GM19438 (cell line): ENCODE measurements around the gene SELENOO.

ENCODE experiments used
- ATAC-seq: cut with Tn5 transposase; IDR thresholded peaks from one replicate; pipeline ENCODE4 v1.9.1; 2021; ENCODE audit warnings: low read depth; ENCODE audit not compliant: unreplicated experiment

SELENOO gene

DNA sequence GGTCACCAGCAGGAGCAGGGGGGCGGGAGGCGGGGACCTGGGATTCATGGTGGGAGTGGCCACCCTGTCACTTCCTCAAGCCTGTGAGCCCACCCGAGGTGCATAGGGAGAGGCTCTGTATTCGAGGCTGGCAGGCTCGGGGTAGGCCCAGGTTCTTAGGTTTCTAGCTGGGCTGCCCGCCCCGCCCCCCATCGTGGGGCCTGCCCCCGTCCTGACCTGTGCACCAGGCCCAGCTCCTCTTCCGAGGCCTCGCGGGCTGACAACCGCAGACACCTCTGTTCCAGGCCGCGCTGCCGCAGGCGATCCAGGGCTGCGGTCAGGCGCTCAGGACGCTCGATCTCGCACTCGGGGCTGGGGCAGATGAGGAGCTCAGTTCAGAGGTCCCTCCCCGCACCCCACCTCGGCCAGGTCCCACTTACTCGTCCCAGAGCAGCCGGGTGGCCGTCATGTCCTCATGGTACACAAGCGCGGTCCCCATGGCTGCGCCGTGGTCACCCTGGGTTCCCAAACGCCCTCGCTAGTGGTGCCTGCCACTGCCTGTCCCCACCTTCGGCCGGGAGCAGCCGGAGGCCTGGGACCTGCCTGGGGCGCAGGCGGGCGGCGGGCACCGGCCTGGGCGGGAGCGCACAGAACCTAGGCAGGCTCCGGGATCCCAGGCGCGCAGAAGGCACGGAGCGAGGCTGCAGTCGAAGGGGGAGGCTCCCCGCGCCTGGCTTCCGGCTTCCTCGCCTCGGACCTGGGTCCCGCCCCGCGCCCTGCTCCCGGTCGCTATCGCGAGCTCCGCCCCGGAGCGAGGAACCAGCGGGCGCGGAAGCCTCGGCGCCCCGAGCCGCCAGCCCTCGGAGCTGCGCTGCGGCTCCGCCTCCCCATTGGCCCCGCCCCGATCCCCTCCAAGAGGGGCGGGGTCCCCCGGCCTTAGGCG is 50.0 kb downstream of the SELENOO start, which contains the start of gene HDAC10:
HDAC10 (minus strand) TSS at position 711 of the 922 bp plus-strand sequence; CDS start at position 478, 233 bp downstream.
- peak; percentile 59 for ATAC-seq

- no peak for ATAC-seq
These were observed 50.8 kb downstream of the SELENOO start for GRCh38 chr22:50251477-50252081.

DNA sequence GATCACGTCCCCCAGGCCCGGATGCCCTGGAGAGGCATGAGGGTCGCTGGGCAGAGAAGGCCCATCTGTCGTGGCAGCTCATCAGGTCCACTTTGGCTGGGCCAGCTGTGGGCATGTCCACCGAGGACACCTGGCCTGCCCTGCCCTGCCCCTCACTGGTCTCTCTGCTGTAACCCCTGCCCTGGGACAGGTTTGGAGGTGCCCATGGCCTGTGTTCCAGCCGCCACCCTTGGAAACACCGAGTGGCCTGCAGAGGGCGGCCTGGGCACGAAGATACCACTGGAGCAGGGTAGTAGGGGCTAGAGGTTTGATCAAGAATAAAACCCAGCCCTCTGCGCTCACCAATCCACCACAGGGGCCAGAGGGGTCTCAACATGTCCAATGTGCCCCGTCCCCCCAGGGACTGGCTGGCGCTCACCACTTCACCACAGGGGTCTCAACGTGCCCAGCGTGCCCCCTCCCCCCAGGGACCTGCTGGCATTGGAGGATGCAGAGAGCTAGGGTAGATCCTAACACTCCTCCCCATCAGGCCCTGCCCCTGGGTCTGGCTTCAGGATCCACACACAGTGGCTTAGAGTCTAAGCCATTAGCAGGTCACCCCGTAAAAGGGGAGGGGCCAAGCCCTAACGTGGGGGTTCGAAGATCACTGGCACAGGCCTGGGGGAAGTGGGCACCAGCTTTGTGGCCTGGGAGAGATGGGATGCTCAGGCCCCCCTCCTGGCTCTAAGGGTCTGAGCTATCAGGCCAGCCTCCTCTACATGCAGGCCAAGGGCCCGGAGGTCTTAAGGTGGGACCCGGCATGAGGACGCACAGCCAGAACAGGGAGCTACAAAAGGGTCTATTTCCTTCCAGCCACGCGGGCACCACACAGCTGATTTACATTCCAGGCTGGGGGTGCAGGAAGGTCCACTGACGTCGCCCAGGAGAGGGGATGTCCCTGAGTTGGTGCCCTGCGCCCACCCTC is 51.6 kb downstream of the SELENOO start:
- no peak for ATAC-seq

GRCh38 chr22:50253046-50253915 is 52.5 kb downstream of the SELENOO start:
- no peak for ATAC-seq

DNA sequence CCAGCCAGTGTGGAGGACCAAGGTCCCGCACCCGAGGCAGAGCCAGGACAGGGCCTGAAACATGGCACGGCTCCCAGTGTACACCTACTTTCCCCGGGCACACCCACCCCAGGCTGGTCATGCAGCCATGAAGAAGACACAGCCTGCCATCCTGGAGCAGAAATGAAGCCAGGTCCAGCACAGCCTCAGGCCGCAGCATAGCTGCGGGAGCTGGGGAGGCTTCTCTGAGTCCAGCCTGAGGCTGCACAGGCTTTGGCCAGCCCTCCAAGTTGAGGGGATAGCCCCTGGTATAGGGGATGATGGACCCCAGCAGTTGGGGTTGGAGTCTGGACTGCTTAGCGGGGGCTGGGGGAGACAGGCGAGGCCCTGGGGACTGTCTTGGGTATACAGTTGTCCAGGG is 53.1 kb downstream of the SELENOO start:
- no peak for ATAC-seq

DNA sequence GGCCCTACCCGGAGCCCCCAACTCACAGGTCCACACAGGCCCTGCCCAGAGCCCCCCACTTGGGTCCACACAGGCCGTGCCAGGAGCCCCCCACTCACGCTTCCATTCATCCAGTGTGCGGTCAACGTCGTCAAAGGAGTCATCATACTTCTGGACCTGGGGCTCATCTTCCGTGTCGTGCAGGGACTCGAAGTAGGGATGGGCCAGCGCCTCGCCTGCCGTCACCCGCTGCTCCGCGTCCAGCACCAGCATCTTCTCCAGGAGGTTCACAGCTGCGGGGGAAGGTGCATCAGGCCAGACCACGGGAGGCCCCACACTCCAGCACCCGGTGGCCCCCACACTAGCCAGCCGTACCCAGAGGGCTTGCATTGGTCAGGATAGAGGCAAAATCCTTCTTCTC is 54.3 kb downstream of the SELENOO start:
- ATAC-seq = no peak

DNA sequence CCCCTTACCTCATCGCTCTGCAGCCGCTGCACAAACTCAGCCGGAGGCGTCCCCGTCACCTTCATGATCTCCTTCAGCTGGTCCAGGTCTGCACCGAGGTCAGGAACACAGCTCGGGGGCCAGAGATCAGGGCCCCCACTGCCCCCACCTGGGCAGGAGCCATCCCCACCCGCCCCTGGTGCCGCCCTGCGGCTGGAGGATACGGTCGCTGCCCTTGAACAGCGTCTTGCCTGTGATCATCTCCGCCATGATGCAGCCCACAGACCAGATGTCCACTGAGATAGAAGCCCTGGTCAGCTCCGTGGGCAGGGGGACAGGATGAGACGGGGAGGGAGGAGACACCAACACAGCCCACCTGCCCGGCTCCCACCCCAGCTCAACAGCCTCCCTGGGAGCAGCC is 54.8 kb downstream of the SELENOO start:
- ATAC-seq = no peak

DNA sequence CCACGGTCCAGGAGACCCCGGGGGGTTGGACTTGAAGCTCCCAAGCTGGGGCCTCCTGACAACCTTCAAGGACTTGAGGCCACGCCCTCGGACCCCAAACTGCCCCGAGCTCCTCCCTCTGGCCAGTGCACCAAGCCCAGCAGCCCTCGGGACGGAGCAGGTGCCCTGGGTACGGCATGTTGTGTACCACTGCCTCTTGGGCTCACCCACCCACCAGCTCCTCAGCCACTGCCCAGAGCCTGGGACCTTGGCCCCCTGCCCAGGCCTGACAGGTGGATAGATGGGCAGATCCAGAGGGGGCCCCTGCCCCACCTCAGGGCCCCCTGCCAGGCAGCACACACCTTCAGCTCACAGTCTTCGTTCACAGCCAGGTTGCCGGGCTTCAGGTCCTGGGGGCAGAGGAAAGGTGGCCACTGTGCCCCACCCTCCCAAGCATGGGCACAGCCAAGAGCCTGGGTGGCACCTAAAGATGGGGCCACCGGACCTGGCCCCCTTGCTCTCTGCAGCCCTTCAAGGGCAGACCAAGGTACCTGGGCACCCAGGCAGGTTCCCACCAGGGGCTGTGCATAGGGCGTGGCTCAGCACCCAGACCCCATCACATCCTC is 55.5 kb downstream of the SELENOO start:
- no peak for ATAC-seq

DNA sequence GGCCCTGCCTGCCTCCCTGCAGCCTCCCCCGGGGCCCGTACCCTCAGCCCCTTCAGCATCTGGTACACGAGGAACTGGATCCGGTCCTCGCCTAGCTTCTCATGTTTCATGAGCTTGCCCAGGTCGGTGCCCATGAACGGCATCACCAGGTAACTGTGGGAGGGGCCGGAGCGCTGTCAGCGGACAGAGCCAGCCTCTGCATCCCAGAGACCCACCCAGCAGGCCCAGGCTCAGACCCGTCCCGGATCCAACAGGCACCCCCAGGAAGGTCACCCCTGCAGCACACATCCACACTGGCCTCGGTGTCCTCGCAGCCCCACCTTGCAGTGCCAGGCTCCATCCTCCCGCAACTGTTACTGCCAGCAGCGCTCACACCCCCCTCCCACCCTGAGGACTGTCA is 56.2 kb downstream of the SELENOO start:
- ATAC-seq = no peak

- no peak for ATAC-seq
These were observed 56.9 kb downstream of the SELENOO start for GRCh38 chr22:50257451-50258360.

DNA sequence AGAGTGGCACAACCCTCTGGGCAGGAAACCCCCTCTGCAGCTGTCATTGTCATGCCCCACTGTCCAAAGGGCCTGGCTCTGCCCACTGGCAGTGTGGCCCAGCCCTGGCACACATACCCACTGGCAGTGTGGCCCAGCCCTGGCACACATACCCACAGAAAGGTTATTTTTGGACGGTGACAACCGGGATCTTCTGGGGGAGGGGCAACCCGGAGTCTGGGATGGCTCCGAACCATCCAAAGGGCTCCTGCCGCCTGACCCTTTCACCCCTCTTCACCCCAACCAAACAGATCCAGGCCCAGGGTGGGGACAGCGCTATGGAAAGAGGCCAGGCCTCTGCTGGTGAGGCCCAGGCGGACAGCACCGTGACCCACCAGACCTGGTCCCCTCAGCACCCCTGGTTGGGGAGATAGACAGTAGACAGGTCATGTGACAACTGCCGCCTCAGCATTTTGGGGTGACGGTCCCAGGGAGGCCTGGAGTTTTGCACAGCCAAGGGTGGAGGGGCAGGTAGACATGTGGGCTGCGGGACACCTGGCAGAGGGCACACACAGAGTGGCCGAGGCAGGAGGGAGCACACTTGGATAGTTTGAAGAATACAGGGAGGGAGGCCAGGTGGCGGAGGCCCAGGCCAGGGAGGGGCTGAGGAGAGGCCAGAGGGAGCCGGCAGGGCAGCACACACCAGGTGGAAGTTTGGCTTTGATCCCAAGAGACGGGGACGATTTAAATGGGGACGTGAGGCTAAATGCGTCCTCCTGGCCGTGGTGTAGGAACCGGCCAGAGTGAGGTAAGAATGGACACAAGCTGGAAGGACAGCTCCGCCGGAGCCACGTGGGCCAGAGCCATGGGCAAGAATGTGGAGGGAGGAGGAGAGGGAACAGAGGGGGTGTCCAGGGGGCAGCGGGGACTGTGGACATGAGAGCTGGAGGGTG is 57.8 kb downstream of the SELENOO start:
- no peak for ATAC-seq

- no peak for ATAC-seq
These were observed 58.5 kb downstream of the SELENOO start for GRCh38 chr22:50259302-50259701.

- ATAC-seq = no peak
These were observed 59.6 kb downstream of the SELENOO start for GRCh38 chr22:50260434-50260800.

DNA sequence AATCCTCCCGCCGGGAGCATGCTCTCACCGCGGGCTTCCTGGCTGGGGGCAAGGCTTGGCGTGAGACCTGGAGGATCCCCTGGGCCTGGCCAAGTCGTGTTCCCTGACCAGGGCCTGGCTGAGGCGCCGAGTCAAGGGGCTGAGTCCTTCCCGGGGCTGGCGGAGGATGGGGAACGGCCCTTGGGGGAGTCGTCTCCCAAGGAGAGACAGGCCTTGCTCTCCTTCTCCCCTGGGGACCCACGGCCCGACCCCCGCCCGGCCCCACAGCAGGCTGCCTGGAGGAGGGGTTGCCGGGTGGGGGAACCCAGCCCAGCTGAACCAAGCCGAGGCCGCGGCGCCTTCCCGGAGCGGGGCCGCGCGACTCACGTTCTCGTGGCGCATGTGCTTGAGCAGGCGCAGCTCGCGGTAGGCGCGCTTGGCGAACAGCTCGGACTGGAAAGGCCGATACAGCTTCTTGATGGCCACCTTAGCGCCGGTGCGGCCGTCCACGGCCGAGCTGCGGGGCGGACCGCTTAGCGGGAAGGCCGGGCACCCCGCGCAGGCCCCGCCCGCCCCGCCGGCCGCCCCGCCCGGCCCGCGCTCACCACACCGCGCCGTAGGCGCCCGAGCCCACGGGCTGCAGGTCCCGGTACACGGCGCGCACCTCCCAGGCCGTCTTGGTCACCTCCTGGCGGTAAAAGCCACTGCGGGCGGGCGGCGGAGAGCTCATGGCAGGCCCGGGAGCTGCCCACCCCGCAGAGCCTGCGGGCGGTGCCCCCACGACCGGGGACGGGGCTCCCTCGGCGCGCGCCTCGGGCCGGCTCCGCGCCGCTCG is 60.2 kb downstream of the SELENOO start:
- ATAC-seq = no peak

- no peak for ATAC-seq
These were observed 61.0 kb downstream of the SELENOO start, which contains the start of gene MAPK12 for GRCh38 chr22:50261615-50262459. Gene MAPK12 (minus strand): TSS chr22:50261683. CDS start chr22:50261509, 174 bp downstream.
